Panc1 (cell line): ENCODE data around the gene TOMM22. TPM values are rescaled to one million over a fixed set of nuclear protein-coding genes. Genes with fewer than 3 reads are reported as not detected.

Experiments
- ATAC-seq: fragments of 200-7000 bp; cut with Tn5 transposase; 2 replicates; pipeline ENCODE4 v1.9.1; 2020; ENCODE audit warnings: mild to moderate bottlenecking, moderate library complexity
- BruUV-seq: library from RNA; stranded (reverse); fragments of 400-500 nt; replicated peaks from 2 replicates; lab custom pipeline; 2021; lab: Mats Ljungman, UMichigan
- CTCF ChIA-PET: fragments of 300-600 bp; sonication (Branson Sonifier 250); formaldehyde crosslinking; loops from one replicate; lab custom pipeline; 2022; ENCODE audit warnings: antibody characterized with exemption; lab: Charles Lee
- POLR2A ChIA-PET: fragments of 300-600 bp; sonication (Branson Sonifier 250); formaldehyde crosslinking; loops from one replicate; lab custom pipeline; 2022; ENCODE audit warnings: antibody characterized with exemption; lab: Charles Lee
- DNase-seq: peaks from one replicate; pipeline ENCODE4 v3.0.0-alpha.2; 2010; ENCODE audit warnings: low read depth, low spot score
- H3K27ac ChIP-seq: 2 replicates; pipeline ENCODE4 v1.5.1; 2011; ENCODE audit warnings: mild to moderate bottlenecking, low read length, inconsistent platforms
- H3K27me3 ChIP-seq: fragments of 200-500 bp; sonication (Bioruptor generic); 2 replicates; pipeline ENCODE4 v1.6.0; 2014; ENCODE audit warnings: low read length, inconsistent platforms; ENCODE audit not compliant: control insufficient read depth, insufficient read depth
- H3K36me3 ChIP-seq: fragments of 200-500 bp; sonication (Bioruptor generic); 2 replicates; pipeline ENCODE4 v1.5.1; 2014; ENCODE audit warnings: inconsistent platforms, mild to moderate bottlenecking, low read length, moderate library complexity; ENCODE audit not compliant: control insufficient read depth, insufficient read depth
- H3K4me1 ChIP-seq: 2 replicates; pipeline ENCODE4 v1.5.1; 2011; ENCODE audit warnings: inconsistent platforms, mild to moderate bottlenecking, low read length, moderate library complexity; ENCODE audit not compliant: control insufficient read depth, insufficient read depth
- H3K4me3 ChIP-seq, 2 experiments: 2 replicates each; pipeline ENCODE4 v1.5.1; 2011 to 2012; ENCODE audit warnings: low read depth in 2 of 2, low read length in 2 of 2, mild to moderate bottlenecking in 2 of 2, inconsistent platforms in 1 of 2, moderate library complexity in 1 of 2
- H3K9me3 ChIP-seq: fragments of 200-500 bp; sonication (Bioruptor generic); 2 replicates; pipeline ENCODE4 v1.5.1; 2014; ENCODE audit warnings: low read depth, mild to moderate bottlenecking, inconsistent platforms, low read length, moderate library complexity; ENCODE audit not compliant: control insufficient read depth, insufficient read depth
- POLR2AphosphoS5 ChIP-seq: IDR thresholded peaks from 2 replicates; pipeline ENCODE4 v1.6.1; 2012; ENCODE audit warnings: mild to moderate bottlenecking, low read depth, low read length, moderate library complexity
- SIN3A ChIP-seq: IDR thresholded peaks from 2 replicates; pipeline ENCODE4 v1.6.1; 2012; ENCODE audit warnings: low read depth, mild to moderate bottlenecking, low read length, moderate library complexity, borderline replicate concordance; ENCODE audit not compliant: insufficient read depth
- TCF7L2 ChIP-seq: IDR thresholded peaks from 2 replicates; pipeline ENCODE4 v1.6.1; 2011; ENCODE audit warnings: mild to moderate bottlenecking, low read depth, low read length, inconsistent platforms
- in situ Hi-C: cut with HindIII; loops from 2 replicates; pipeline ENCODE4 v1.10.0; 2016; ENCODE audit warnings: low sequenced_read_pairs, low pct_unique_long_range_greater_than_20kb
- intact Hi-C: fragments of 100-400 bp; cut with micrococcal nuclease; formaldehyde crosslinking; loops from one replicate; pipeline ENCODE4 v1.10.0; 2022; ENCODE audit not compliant: unreplicated experiment
- total RNA-seq: library from RNA; stranded (reverse); gene quantifications from one replicate; pipeline ENCODE4 v1.2.1, GENCODE V29; 2021; ENCODE audit not compliant: unreplicated experiment
- TF ChIP-seq, protein P1 (sequence below): fragments of 450-650 bp; IDR thresholded peaks from 2 replicates; pipeline ENCODE4 v1.5.1; 2017; ENCODE audit warnings: mild to moderate bottlenecking
- TF ChIP-seq, protein P2 (sequence below), 2 experiments: IDR thresholded peaks; 2 replicates each; pipeline ENCODE4 v1.6.1; 2011 to 2012; ENCODE audit warnings: low read depth in 2 of 2, control low read depth in 1 of 2, low read length in 1 of 2, mild to moderate bottlenecking in 1 of 2, moderate library complexity in 1 of 2; ENCODE audit not compliant: insufficient read depth in 1 of 2

The TOMM22 gene
- total RNA-seq, 1 experiment from 2014 or later = 111 TPM

DNA sequence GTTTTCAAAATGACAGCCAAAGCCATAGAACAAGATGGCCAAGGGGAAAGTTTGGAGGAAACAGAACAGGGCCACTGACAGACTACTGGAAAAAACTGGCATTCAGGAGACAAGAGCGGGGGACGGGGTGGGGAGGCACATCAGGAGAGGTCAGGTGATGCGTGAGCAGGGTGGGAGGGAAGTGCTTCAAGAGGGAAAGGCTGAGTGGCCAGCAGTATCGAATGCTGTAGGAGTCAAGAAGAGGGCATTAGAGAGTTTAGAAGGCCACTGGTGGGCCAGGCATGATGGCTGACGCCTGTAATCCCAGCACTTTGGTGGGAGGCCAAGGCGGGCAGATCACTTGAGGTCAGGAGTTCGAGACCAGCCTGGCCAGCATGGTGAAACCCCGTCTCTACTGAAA, 32.2 kb downstream of the TOMM22 start:
- TF ChIP-seq, protein P1, sequence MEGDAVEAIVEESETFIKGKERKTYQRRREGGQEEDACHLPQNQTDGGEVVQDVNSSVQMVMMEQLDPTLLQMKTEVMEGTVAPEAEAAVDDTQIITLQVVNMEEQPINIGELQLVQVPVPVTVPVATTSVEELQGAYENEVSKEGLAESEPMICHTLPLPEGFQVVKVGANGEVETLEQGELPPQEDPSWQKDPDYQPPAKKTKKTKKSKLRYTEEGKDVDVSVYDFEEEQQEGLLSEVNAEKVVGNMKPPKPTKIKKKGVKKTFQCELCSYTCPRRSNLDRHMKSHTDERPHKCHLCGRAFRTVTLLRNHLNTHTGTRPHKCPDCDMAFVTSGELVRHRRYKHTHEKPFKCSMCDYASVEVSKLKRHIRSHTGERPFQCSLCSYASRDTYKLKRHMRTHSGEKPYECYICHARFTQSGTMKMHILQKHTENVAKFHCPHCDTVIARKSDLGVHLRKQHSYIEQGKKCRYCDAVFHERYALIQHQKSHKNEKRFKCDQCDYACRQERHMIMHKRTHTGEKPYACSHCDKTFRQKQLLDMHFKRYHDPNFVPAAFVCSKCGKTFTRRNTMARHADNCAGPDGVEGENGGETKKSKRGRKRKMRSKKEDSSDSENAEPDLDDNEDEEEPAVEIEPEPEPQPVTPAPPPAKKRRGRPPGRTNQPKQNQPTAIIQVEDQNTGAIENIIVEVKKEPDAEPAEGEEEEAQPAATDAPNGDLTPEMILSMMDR = no peak
- TF ChIP-seq SIN3A = no peak
- TF ChIP-seq, protein P2, sequence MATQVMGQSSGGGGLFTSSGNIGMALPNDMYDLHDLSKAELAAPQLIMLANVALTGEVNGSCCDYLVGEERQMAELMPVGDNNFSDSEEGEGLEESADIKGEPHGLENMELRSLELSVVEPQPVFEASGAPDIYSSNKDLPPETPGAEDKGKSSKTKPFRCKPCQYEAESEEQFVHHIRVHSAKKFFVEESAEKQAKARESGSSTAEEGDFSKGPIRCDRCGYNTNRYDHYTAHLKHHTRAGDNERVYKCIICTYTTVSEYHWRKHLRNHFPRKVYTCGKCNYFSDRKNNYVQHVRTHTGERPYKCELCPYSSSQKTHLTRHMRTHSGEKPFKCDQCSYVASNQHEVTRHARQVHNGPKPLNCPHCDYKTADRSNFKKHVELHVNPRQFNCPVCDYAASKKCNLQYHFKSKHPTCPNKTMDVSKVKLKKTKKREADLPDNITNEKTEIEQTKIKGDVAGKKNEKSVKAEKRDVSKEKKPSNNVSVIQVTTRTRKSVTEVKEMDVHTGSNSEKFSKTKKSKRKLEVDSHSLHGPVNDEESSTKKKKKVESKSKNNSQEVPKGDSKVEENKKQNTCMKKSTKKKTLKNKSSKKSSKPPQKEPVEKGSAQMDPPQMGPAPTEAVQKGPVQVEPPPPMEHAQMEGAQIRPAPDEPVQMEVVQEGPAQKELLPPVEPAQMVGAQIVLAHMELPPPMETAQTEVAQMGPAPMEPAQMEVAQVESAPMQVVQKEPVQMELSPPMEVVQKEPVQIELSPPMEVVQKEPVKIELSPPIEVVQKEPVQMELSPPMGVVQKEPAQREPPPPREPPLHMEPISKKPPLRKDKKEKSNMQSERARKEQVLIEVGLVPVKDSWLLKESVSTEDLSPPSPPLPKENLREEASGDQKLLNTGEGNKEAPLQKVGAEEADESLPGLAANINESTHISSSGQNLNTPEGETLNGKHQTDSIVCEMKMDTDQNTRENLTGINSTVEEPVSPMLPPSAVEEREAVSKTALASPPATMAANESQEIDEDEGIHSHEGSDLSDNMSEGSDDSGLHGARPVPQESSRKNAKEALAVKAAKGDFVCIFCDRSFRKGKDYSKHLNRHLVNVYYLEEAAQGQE (IDR thresholded peaks at IDR 0.05; ENCODE audit: insufficient read depth in 1 of 2, low read depth in 2 of 2, low read length in 1 of 2) = no peak
- TF ChIP-seq TCF7L2 = no peak
- TF ChIP-seq POLR2AphosphoS5 = no peak
- CTCF ChIA-PET = no interaction called here

DNA sequence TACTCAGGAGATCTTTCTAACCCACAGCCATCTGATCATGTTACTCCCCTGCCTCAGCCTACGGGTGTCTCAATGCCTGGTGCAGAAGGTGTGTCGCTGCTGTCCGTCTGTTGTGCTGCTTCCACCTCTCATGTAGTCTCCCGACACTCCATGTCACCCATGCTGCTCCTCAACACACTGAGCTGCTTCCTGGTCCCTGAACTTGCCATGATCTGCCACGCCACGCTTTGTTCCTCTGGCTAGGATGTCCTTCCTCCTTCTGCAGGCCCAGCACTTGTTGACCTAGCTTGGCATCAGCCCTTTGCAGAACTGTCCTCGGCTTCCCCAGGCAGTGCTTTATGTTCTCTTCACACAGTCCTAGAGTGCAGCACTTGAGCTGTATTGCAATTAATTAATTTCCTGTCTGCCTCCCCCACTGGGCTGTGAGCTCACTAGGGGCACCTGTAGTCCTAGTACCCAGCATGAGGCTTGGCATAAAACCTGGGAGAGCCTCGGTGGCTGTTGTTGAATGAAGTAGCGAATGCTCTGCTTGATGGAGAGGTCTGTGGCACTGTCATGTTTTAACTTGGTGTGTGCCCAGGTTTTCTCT, 33.5 kb downstream of the TOMM22 start:
- Histone ChIP-seq H3K27me3 (no peaks in the 10 kb centered on the region), H3K4me1 (peaks cover 4% of the 10 kb centered on the region), H3K4me3 (no peak overlapping the region), H3K36me3 (no peaks in the 10 kb centered on the region), H3K9me3 (no peaks in the 10 kb centered on the region), H3K27ac (no peak overlapping the region)
- ChIA-PET POLR2A (no interaction called here), CTCF (no interaction called here)
- DNase-seq (no peak), ATAC-seq (no peak)
- in situ Hi-C loops (no loop called here), intact Hi-C loops (no loop called here)
- TF ChIP-seq, protein P1 = no peak
- TF ChIP-seq, protein P2 (IDR thresholded peaks at IDR 0.05; ENCODE audit: insufficient read depth in 1 of 2, low read depth in 2 of 2, low read length in 1 of 2) = no peak
- no peak for TF ChIP-seq TCF7L2
- TF ChIP-seq SIN3A = no peak
- BruUV-seq = no TSS peak

More for the DNA sequence above, 32.2 kb downstream of the TOMM22 start:
- no peaks in the 10 kb centered on the region for H3K27me3 ChIP-seq
- BruUV-seq = no TSS peak
- peaks cover 4% of the 10 kb centered on the region for H3K4me1 ChIP-seq
- H3K36me3 ChIP-seq = no peaks in the 10 kb centered on the region
- POLR2A ChIA-PET = no interaction called here
- intact Hi-C loops (no loop called here), in situ Hi-C loops (no loop called here)
- no peaks in the 10 kb centered on the region for H3K9me3 ChIP-seq
- no peak overlapping the region for H3K27ac ChIP-seq
- ATAC-seq (no peak), DNase-seq (no peak)
- H3K4me3 ChIP-seq = no peak overlapping the region
